GM12872 (cell line): Measurements from ENCODE around the gene RPL37A.

Experiments
- TF ChIP-seq, protein P1 (sequence below): IDR thresholded peaks from 3 replicates; pipeline ENCODE4 v1.5.1; 2011; ENCODE audit warnings: low read depth, mild to moderate bottlenecking, low read length, moderate library complexity; ENCODE audit not compliant: insufficient read depth

Gene RPL37A

DNA sequence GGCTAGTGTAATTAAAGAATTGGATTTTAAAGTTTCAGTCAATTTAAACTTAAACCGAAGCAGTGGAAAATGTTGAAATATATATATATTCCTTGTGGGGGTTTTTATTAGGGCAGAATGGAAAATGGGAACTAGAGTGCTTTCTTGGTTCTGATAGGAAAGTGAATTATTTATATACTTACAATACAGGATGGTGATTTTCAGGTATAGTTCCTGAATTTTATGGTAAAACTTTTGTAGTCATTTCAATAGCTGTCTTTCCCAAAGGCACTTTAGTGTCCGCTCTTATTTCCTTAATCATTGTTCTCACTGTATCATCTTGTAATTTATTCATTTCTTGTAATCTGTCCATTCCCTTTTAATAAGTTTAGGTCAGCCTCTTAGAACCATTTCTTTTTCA is 1.9 kb downstream of the RPL37A start:
- TF ChIP-seq, protein P1, sequence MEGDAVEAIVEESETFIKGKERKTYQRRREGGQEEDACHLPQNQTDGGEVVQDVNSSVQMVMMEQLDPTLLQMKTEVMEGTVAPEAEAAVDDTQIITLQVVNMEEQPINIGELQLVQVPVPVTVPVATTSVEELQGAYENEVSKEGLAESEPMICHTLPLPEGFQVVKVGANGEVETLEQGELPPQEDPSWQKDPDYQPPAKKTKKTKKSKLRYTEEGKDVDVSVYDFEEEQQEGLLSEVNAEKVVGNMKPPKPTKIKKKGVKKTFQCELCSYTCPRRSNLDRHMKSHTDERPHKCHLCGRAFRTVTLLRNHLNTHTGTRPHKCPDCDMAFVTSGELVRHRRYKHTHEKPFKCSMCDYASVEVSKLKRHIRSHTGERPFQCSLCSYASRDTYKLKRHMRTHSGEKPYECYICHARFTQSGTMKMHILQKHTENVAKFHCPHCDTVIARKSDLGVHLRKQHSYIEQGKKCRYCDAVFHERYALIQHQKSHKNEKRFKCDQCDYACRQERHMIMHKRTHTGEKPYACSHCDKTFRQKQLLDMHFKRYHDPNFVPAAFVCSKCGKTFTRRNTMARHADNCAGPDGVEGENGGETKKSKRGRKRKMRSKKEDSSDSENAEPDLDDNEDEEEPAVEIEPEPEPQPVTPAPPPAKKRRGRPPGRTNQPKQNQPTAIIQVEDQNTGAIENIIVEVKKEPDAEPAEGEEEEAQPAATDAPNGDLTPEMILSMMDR: no peak

DNA sequence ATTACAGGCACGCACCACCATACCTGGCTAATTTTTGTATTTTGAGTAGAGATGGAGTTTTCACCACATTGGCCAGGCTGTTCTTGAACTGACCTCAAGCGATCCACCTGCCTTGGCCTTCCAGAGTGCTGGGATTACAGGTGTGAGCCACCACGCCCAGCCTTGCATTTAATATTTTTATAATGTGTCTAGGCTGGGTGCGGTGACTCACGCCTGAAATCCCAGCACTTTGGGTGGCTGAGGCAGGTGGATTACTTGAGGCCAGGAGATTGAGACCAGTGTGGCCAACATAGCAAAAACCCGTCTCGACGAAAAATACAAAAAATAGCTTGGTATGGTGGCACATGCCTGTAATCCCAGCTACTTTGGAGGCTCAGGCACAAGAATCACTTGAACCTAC is 3.2 kb downstream of the RPL37A start:
- TF ChIP-seq, protein P1: no peak

DNA sequence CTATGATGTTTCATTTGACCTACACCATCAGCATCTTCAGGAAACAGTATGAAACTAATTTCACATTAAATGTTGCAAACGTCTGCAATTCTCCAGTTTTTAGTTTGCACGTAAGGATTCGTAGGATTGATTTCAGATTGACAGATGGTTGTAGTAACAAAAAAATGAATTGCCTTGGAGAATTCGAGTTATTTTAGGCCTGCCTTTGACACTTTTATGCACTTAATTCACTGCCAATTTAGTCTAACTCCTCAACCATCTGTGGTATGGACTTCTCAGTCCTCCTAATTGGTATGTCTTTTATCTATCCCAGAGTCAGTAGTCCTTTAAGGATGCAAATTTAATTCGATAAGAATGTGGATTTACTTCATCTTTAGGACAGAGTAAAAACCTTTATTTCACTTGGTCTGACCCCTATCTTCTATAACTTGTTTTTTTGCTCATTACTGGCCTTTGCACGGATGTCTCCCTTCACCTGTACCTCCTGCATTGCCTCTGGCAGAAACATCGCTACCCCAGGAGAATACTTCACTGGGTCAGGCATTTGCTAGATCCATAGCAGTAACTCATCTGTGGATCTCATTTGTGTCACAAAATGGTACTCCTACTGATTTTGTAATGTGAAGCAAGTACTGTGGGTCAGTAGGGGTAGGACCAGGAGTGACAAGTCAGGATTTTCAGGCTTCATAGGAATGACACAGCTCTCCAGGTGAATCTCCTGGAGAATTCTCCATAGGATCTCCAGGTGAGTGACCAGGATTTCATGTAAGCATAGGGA is 3.9 kb downstream of the RPL37A start:
- TF ChIP-seq, protein P1: no peak

DNA sequence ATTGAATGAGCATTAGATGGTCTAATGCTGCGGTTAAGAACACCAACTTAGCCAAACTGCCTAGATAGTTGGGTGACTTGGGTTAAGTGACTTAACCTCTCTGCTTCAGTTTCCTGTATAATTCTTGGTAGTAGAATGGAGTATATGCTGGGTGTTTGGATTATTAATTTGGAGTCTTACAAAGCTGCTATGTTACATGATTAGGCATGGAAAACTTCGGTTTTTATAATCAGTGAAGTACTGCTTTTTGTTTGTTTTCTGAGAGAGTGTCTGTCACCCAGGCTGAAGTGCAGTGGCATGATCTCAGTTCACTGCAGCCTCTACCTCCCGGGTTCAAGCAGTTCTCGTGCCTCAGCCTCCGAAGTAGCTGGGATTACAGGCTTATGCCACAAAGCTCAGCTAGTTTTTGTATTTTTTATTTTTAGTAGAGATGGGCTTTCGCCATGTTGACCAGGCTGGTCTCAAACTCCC is 4.5 kb downstream of the RPL37A start:
- TF ChIP-seq, protein P1: no peak

DNA sequence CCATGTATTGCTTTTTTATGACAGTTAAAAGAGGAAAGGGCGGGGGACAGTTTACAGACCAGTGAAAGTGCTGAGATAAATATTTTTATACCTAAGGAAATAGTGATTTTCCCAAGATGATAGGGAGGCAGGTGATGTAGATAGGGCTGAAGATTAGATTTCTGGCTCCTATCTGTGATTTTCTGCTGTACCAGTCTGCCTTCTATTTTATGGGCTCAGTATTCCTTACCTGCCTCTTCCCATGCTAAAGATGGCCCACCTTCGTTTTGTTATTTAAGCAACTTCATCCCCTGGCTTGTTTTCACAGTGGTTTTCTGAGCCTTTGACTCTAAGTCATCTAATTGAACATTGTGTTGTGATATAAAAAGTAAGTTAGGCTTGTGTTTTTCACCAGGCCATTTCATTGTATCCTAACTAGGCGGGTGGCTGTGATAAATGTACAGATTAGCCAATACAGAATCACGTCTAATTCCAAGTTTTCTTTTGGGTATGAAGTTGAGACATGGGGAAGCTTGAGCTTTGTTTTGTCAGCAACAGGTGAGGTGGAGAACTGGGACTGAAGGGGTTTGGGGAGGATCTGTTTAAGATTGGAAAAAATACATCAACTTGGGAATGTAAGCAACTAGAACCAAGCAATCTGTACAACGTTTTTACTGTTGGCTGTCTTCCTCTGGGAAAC is 5.2 kb downstream of the RPL37A start:
- TF ChIP-seq, protein P1: no peak

DNA sequence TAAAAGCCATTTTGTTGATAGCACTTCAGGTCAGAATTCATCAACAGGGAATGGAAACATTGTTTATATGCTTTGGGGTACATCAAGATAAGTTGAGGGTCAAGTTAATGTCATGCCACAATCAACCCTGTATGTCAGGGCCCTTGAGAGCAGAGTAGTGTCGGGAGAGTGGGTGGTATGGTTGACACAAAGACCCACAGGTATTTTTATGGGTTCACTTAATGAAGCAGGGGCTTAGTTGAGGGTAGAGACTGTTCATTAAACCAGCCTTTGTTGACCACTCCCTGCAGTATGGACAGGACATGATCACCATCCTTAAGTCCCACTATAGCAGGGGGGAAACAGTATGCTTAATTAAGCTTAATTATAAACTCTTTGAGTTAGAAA is 5.7 kb downstream of the RPL37A start:
- TF ChIP-seq, protein P1: no peak

DNA sequence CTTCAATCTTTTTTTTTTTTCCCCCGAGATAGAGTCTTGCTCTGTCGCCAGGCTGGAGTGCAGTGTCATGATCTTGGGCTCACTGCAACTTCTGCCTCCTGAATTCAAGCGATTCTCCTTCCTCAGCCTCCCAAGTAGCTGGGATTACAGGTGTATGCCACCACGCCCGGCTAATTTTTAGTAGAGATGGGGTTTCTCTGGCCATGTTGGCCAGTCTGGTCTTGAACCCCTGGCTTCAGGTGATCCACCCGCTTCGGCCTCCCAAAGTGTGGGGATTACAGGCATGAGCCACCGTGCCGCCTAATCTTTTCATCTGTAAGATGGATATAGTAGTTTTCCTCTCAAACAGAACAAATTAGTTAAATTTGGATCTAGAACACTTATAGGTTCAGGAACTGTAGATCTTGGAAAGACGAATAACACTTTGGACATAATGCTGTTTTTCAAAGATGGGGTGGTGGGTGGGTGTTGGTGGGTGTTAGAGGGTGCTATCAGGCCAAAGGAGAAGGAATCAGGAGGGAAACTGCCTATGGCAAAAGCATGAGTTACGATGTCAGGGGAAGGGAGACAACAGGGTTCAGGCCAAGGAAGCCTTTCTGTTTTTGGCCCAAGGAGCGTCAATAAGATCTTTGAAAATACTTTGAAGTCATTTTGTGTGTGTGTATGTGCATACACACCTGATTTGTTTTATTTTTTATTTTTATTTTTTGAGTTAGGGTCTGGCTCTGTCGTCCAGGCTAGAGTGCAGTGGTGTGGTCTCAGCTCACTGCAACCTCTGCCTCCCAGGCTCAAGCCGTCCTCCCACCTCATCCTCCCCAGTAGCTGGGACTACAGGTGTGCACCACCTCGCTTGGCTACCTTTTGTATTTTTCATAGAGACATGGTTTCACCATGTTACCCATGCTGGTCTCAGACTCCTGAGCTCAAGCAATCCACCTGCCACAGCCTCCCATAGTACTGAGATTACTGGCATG is 6.8 kb downstream of the RPL37A start:
- TF ChIP-seq, protein P1: no peak
